PC-9 (cell line): ENCODE measurements around the gene SHOC2. TPM values are rescaled to one million over a fixed set of nuclear protein-coding genes. Genes with fewer than 3 reads are reported as not detected.
"Not testable (repeated sequence)": the region's sequence is repeated elsewhere in the genome, so short reads cannot be mapped to it uniquely, and the experiment has no call there.

Source experiments
- BruUV-seq: library from RNA; stranded (reverse); fragments of 400-500 nt; replicated peaks from 2 replicates; lab custom pipeline; 2021; lab: Mats Ljungman, UMichigan
- CTCF ChIA-PET: fragments of 300-600 bp; sonication (Branson Sonifier 250); formaldehyde crosslinking; loops from one replicate; lab custom pipeline; 2022; ENCODE audit warnings: antibody characterized with exemption; lab: Charles Lee
- POLR2A ChIA-PET: fragments of 300-600 bp; sonication (Branson Sonifier 250); formaldehyde crosslinking; loops from one replicate; lab custom pipeline; 2022; ENCODE audit warnings: antibody characterized with exemption; ENCODE audit not compliant: unreplicated experiment; lab: Charles Lee
- DNase-seq, 2 experiments: peaks; one replicate each; pipeline versions ENCODE4 v3.0.0 to v3.0.0-alpha.2; 2015 to 2022; ENCODE audit warnings: mixed read lengths in 1 of 2
- H2AFZ ChIP-seq: fragments of 200-600 bp; sonication (generic); 2 replicates; pipeline ENCODE4 v1.8.1; 2017; ENCODE audit warnings: antibody characterized with exemption
- H3F3A ChIP-seq: fragments of 200-600 bp; sonication (generic); 2 replicates; pipeline ENCODE4 v1.8.1; 2017; ENCODE audit warnings: antibody characterized with exemption, mild to moderate bottlenecking, low read depth; ENCODE audit not compliant: insufficient read depth
- H3K27ac ChIP-seq: fragments of 200-600 bp; sonication (generic); 2 replicates; pipeline ENCODE4 v1.6.1; 2016; ENCODE audit warnings: mixed run types
- H3K27me3 ChIP-seq: fragments of 200-600 bp; sonication (generic); 2 replicates; pipeline ENCODE4 v1.6.1; 2016; ENCODE audit warnings: low read depth, mixed run types; ENCODE audit not compliant: insufficient read depth
- H3K36me3 ChIP-seq: fragments of 200-600 bp; sonication (generic); 2 replicates; pipeline ENCODE4 v1.6.1; 2016; ENCODE audit warnings: low read depth, mixed run types
- H3K4me1 ChIP-seq: fragments of 200-600 bp; sonication (generic); replicated peaks from 2 replicates; pipeline ENCODE4 v1.6.1; 2016; ENCODE audit warnings: mixed run types; ENCODE audit not compliant: insufficient read depth
- H3K4me2 ChIP-seq: fragments of 200-600 bp; sonication (generic); 2 replicates; pipeline ENCODE4 v1.6.1; 2017; ENCODE audit warnings: mixed run types
- H3K4me3 ChIP-seq: fragments of 200-600 bp; sonication (generic); 2 replicates; pipeline ENCODE4 v1.6.1; 2016; ENCODE audit warnings: mixed run types
- H3K79me2 ChIP-seq: fragments of 200-600 bp; sonication (generic); 2 replicates; pipeline ENCODE4 v1.6.1; 2017; ENCODE audit warnings: low read depth, mixed run types
- H3K9me2 ChIP-seq: fragments of 200-600 bp; sonication (generic); 2 replicates; pipeline ENCODE4 v1.8.1; 2017; ENCODE audit warnings: mild to moderate bottlenecking; ENCODE audit not compliant: insufficient read depth
- H3K9me3 ChIP-seq: fragments of 200-600 bp; sonication (generic); 2 replicates; pipeline ENCODE4 v1.8.1; 2016; ENCODE audit warnings: low read depth; ENCODE audit not compliant: insufficient read depth
- H4K20me1 ChIP-seq: fragments of 200-600 bp; sonication (generic); 2 replicates; pipeline ENCODE4 v1.8.1; 2017; ENCODE audit not compliant: insufficient read depth
- CTCF ChIP-seq: fragments of 200-600 bp; sonication (generic); conservative IDR thresholded peaks from 2 replicates; pipeline ENCODE4 v1.6.1; 2017; ENCODE audit warnings: mixed run types, antibody characterized with exemption, mild to moderate bottlenecking, moderate library complexity
- EZH2 ChIP-seq: fragments of 200-600 bp; sonication (generic); IDR thresholded peaks from 2 replicates; pipeline ENCODE4 v1.8.0; 2017; ENCODE audit warnings: antibody characterized with exemption, low read depth
- intact Hi-C: fragments of 100-400 bp; cut with micrococcal nuclease; formaldehyde crosslinking; loops from one replicate; pipeline ENCODE4 v1.10.0; 2022; ENCODE audit not compliant: unreplicated experiment
- total RNA-seq: library from RNA; stranded (reverse); gene quantifications from 2 replicates; pipeline ENCODE4 v1.2.3, GENCODE V29; 2021

The SHOC2 gene
- total RNA-seq, 1 experiment from 2014 or later: 20.2 TPM

GRCh38 chr10:110912374-110912773, 7.0 kb upstream of the SHOC2 start:
- no peak overlapping the region for H3K4me2 ChIP-seq
- H3F3A ChIP-seq: no peaks in the 10 kb centered on the region
- no peak for DNase-seq
- ChIA-PET POLR2A (no interaction called here), CTCF (no interaction called here)
- no peaks in the 10 kb centered on the region for H4K20me1 ChIP-seq
- no TSS peak for BruUV-seq
- no peaks in the 10 kb centered on the region for H3K36me3 ChIP-seq
- no peaks in the 10 kb centered on the region for H3K9me3 ChIP-seq
- H3K9me2 ChIP-seq: no peaks in the 10 kb centered on the region
- no peaks in the 10 kb centered on the region for H3K79me2 ChIP-seq
- H3K27me3 ChIP-seq: no peaks in the 10 kb centered on the region
- H3K27ac ChIP-seq: no peak overlapping the region
- intact Hi-C loops: no loop called here
- H2AFZ ChIP-seq: no peak overlapping the region
- TF ChIP-seq CTCF: no peak
- no peak for TF ChIP-seq EZH2
- peaks cover 3% of the 10 kb centered on the region; the same call in 1 of the 2 replicates for H3K4me1 ChIP-seq
- no peak overlapping the region for H3K4me3 ChIP-seq

GRCh38 chr10:110914431-110914830, 5.0 kb upstream of the SHOC2 start:
- Histone ChIP-seq H3K27ac (no peak overlapping the region), H3K36me3 (no peaks in the 10 kb centered on the region), H4K20me1 (no peaks in the 10 kb centered on the region), H2AFZ (no peak overlapping the region), H3K9me2 (no peaks in the 10 kb centered on the region), H3K4me2 (no peak overlapping the region), H3K4me1 (peaks cover 7% of the 10 kb centered on the region; the same call in 1 of the 2 replicates), H3K9me3 (no peaks in the 10 kb centered on the region), H3K4me3 (no peak overlapping the region), H3K27me3 (no peaks in the 10 kb centered on the region), H3F3A (0 out of 2 replicates have a peak, but pooled peaks cover 4% of the 10 kb centered on the region), H3K79me2 (no peaks in the 10 kb centered on the region)
- ChIA-PET CTCF (no interaction called here), POLR2A (no interaction called here)
- DNase-seq: no peak
- TF ChIP-seq CTCF: no peak
- no peak for TF ChIP-seq EZH2
- intact Hi-C loops: no loop called here
- no TSS peak for BruUV-seq

GRCh38 chr10:110915035-110915434, 4.4 kb upstream of the SHOC2 start:
- Histone ChIP-seq H3K27ac (no peak overlapping the region), H4K20me1 (no peaks in the 10 kb centered on the region), H3K27me3 (no peaks in the 10 kb centered on the region), H3K79me2 (peaks cover under 1% of the 10 kb centered on the region), H3K4me1 (peaks cover 7% of the 10 kb centered on the region; the same call in 1 of the 2 replicates), H3K36me3 (no peaks in the 10 kb centered on the region), H3K4me3 (no peak overlapping the region), H3K9me2 (no peaks in the 10 kb centered on the region), H3F3A (0 out of 2 replicates have a peak, but pooled peaks cover 4% of the 10 kb centered on the region), H3K9me3 (no peaks in the 10 kb centered on the region), H3K4me2 (no peak overlapping the region), H2AFZ (no peak overlapping the region)
- intact Hi-C loops: no loop called here
- DNase-seq: no peak
- TF ChIP-seq CTCF (no peak), EZH2 (no peak)
- ChIA-PET CTCF (no interaction called here), POLR2A (no interaction called here)
- no TSS peak for BruUV-seq

GRCh38 chr10:110915600-110915999, 3.8 kb upstream of the SHOC2 start:
- H3K9me3 ChIP-seq, POLR2A ChIA-PET, H3K36me3 ChIP-seq, H3F3A ChIP-seq, BruUV-seq, DNase-seq, H3K4me2 ChIP-seq, H3K4me3 ChIP-seq, H3K27me3 ChIP-seq, H3K79me2 ChIP-seq, H3K9me2 ChIP-seq, H2AFZ ChIP-seq, H3K27ac ChIP-seq, intact Hi-C loops, H3K4me1 ChIP-seq, CTCF ChIA-PET, H4K20me1 ChIP-seq: not testable (repeated sequence)
